ENCODE data around the gene TJP3. TPM values are rescaled to one million over a fixed set of nuclear protein-coding genes. Genes with fewer than 3 reads are reported as not detected.

The TJP3 gene
- total RNA-seq, 1 experiment from 2014 or later, result 1.6 TPM

DNA sequence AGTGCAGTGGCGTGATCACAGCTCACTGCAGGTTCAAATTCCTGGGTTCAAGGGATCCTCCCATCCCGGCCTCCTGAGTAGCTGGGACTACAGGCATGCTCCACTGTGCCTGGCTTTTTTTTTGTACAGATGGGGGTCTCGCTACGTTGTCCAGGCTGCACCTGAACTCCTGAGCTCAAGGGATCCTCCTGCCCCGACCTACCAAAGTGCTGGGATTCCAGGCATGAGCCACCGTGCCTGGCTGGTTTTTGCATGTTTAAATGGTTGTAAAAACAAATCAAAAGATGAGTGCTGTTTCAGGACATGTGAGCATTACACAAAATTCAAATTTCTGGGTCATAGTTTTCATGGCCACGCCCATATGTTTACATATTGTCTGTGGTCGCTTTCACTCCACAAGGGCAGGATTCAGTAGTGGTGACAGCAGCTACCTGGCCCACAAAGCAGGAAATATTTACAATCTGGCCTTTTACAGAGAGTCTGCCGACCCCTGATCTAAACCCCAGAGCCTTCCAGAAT lies 72.7 kb downstream of the TJP3 start:
- ChIA-PET POLR2A (no interaction called here), CTCF (no interaction called here)
- TF ChIP-seq, protein P1, sequence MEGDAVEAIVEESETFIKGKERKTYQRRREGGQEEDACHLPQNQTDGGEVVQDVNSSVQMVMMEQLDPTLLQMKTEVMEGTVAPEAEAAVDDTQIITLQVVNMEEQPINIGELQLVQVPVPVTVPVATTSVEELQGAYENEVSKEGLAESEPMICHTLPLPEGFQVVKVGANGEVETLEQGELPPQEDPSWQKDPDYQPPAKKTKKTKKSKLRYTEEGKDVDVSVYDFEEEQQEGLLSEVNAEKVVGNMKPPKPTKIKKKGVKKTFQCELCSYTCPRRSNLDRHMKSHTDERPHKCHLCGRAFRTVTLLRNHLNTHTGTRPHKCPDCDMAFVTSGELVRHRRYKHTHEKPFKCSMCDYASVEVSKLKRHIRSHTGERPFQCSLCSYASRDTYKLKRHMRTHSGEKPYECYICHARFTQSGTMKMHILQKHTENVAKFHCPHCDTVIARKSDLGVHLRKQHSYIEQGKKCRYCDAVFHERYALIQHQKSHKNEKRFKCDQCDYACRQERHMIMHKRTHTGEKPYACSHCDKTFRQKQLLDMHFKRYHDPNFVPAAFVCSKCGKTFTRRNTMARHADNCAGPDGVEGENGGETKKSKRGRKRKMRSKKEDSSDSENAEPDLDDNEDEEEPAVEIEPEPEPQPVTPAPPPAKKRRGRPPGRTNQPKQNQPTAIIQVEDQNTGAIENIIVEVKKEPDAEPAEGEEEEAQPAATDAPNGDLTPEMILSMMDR (IDR thresholded peaks at IDR 0.05; ENCODE audit: unreplicated experiment), result no peak
- BruUV-seq (replicated peaks), result no TSS peak
- Mint-ChIP-seq H3K27me3 (ENCODE audit: insufficient read depth, unreplicated experiment) (peaks cover 12% of the 10 kb centered on the region), H3K4me3 (ENCODE audit: unreplicated experiment) (no peak overlapping the region), H3K4me1 (ENCODE audit: insufficient read depth, unreplicated experiment) (no peaks in the 10 kb centered on the region), H3K27ac (ENCODE audit: low read depth, unreplicated experiment) (no peak overlapping the region), H3K9me3 (ENCODE audit: unreplicated experiment) (peaks cover 25% of the 10 kb centered on the region), H3K36me3 (ENCODE audit: insufficient read depth, unreplicated experiment) (no peaks in the 10 kb centered on the region)
- intact Hi-C loops (cut with micrococcal nuclease), result no loop called here
- DNase-seq (ENCODE audit: unreplicated experiment), result no peak

DNA sequence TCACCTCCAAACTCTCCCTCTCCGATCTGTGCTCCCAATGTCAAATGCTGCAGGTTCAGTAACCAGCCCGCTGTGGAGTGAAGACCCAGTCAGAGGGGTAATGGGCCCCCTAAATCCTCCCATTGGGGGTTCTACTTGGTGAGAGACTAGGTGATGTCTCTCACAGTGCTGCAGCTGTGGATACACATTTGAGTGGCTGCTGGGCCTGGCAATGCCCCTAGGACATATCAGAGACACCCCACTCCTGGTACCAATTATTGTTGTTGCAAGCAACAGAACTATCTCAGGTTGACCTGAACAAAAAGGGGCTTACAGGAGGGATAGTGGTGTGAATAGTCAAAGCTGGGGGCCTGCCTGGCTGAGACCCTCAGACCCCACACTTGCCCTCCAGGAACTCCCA lies 73.4 kb downstream of the TJP3 start:
- Mint-ChIP-seq H3K27me3 (ENCODE audit: insufficient read depth, unreplicated experiment) (peaks cover 12% of the 10 kb centered on the region), H3K4me3 (ENCODE audit: unreplicated experiment) (no peak overlapping the region), H3K9me3 (ENCODE audit: unreplicated experiment) (peaks cover 19% of the 10 kb centered on the region), H3K4me1 (ENCODE audit: insufficient read depth, unreplicated experiment) (no peaks in the 10 kb centered on the region), H3K27ac (ENCODE audit: low read depth, unreplicated experiment) (no peak overlapping the region), H3K36me3 (ENCODE audit: insufficient read depth, unreplicated experiment) (no peaks in the 10 kb centered on the region)
- DNase-seq (ENCODE audit: unreplicated experiment), result no peak
- no TSS peak for BruUV-seq (replicated peaks)
- POLR2A ChIA-PET, result no interaction called here
- TF ChIP-seq, protein P1 (IDR thresholded peaks at IDR 0.05; ENCODE audit: unreplicated experiment), result no peak
- CTCF ChIA-PET, result no interaction called here
- intact Hi-C loops (cut with micrococcal nuclease), result no loop called here

DNA sequence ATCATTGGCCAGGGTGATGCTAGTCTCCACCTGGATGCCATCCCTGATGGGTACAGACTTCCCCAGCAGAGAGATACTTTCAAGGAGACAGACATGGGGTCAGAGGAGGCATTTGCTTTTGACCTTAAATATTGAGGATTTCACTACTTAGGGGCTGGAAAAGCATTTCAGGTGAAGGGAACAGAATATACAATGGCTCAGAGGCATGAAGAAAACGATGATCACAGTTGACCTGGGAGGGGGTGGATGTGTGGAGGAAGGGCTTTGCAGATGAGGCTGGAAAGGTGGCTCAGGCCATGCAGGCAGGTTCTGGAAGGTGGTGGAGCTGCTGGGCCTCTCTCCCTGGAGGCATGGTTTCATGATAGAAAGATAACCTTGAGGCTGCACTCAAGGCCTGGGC lies 74.1 kb downstream of the TJP3 start:
- ChIA-PET CTCF (no interaction called here), POLR2A (no interaction called here)
- BruUV-seq (replicated peaks), result no TSS peak
- peaks cover 12% of the 10 kb centered on the region for H3K27me3 Mint-ChIP-seq (ENCODE audit: insufficient read depth, unreplicated experiment)
- TF ChIP-seq, protein P1 (IDR thresholded peaks at IDR 0.05; ENCODE audit: unreplicated experiment), result no peak
- intact Hi-C loops (cut with micrococcal nuclease), result no loop called here
- no peaks in the 10 kb centered on the region for H3K4me1 Mint-ChIP-seq (ENCODE audit: insufficient read depth, unreplicated experiment)
- peaks cover 16% of the 10 kb centered on the region for H3K9me3 Mint-ChIP-seq (ENCODE audit: unreplicated experiment)
- no peaks in the 10 kb centered on the region for H3K36me3 Mint-ChIP-seq (ENCODE audit: insufficient read depth, unreplicated experiment)
- no peak for DNase-seq (ENCODE audit: unreplicated experiment)
- no peak overlapping the region for H3K27ac Mint-ChIP-seq (ENCODE audit: low read depth, unreplicated experiment)
- H3K4me3 Mint-ChIP-seq (ENCODE audit: unreplicated experiment), result no peak overlapping the region

DNA sequence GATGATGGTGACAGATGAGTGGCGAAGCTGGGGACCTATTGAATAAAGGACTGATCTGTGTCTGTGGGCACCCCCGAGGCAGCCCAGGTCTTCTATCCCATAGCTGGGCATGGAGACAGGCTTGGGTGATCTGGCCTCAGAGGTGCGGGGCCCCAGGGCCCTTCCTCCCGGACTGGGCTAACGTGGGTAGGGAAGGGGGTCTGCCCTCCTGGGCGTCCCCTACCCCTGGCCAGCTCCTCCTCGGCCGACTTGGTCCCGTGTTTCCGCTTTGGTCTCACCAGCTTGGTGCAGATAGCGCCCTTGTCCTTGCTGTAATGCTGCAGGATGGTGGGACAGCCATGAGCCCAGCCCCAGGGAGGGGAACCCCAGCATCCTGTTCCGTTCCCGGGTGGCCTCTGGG lies 74.7 kb downstream of the TJP3 start:
- POLR2A ChIA-PET, result no interaction called here
- no peaks in the 10 kb centered on the region for H3K4me1 Mint-ChIP-seq (ENCODE audit: insufficient read depth, unreplicated experiment)
- no peak overlapping the region for H3K27ac Mint-ChIP-seq (ENCODE audit: low read depth, unreplicated experiment)

More for the DNA sequence above, 74.7 kb downstream of the TJP3 start:
- no peak overlapping the region for H3K4me3 Mint-ChIP-seq (ENCODE audit: unreplicated experiment)
- CTCF ChIA-PET, result no interaction called here
- H3K9me3 Mint-ChIP-seq (ENCODE audit: unreplicated experiment), result peaks cover 16% of the 10 kb centered on the region
- no TSS peak for BruUV-seq (replicated peaks)
- peaks cover 12% of the 10 kb centered on the region for H3K27me3 Mint-ChIP-seq (ENCODE audit: insufficient read depth, unreplicated experiment)
- DNase-seq (ENCODE audit: unreplicated experiment), result no peak
- intact Hi-C loops (cut with micrococcal nuclease), result no loop called here
- no peaks in the 10 kb centered on the region for H3K36me3 Mint-ChIP-seq (ENCODE audit: insufficient read depth, unreplicated experiment)
- TF ChIP-seq, protein P1 (IDR thresholded peaks at IDR 0.05; ENCODE audit: unreplicated experiment), result no peak
